Measurements from ENCODE around the gene OTOF. TPM values are rescaled to one million over a fixed set of nuclear protein-coding genes. Genes with fewer than 3 reads are reported as not detected.

Gene OTOF
- total RNA-seq, 1 experiment from 2014 or later = 0.10 TPM

DNA sequence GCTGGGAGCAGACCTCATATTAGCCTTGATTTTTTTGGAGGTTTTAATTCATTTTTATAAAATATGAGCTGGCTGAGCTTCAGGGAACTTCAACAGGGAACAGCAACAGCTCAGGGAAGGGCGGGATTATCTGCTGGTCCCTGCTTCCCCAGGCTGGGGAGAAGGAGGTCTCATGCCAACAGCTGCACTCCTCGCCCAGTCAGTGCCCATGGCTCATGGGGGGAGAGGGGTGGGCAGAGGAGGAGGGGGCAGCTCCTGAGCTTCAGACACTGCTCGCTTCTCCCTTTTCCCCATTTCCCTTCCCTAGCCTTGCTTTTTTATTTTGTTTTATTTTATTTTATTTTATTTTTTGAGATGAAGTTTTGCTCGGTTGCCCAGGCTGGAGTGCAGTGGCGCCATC lies 442 bp upstream of the OTOF start:
- TF ChIP-seq YY1 (IDR thresholded peaks at IDR 0.05; ENCODE audit: extremely low read depth, insufficient replicate concordance, low read depth, low read length) (no peak), ZFX (IDR thresholded peaks at IDR 0.05) (no peak), EZH2 (IDR thresholded peaks at IDR 0.05) (no peak), POLR2A (IDR thresholded peaks at IDR 0.05; ENCODE audit: borderline replicate concordance, extremely low read depth, insufficient read depth, insufficient read length) (no peak), SP1 (IDR thresholded peaks at IDR 0.05; ENCODE audit: low read depth) (no peak), TCF7L2 (IDR thresholded peaks at IDR 0.05; ENCODE audit: borderline replicate concordance, extremely low read depth, insufficient read depth, insufficient read length) (no peak), JUND (IDR thresholded peaks at IDR 0.05) (no peak), RAD21 (IDR thresholded peaks at IDR 0.05; ENCODE audit: low read depth) (no peak), FOSL1 (IDR thresholded peaks at IDR 0.05; ENCODE audit: low read depth) (no peak), ZNF274 (IDR thresholded peaks at IDR 0.05; ENCODE audit: low read depth, low read length) (no peak), SRF (IDR thresholded peaks at IDR 0.05; ENCODE audit: low read depth) (no peak), EGR1 (IDR thresholded peaks at IDR 0.05; ENCODE audit: low read depth) (no peak), CEBPB (IDR thresholded peaks at IDR 0.05; ENCODE audit: low read depth) (no peak), ATF3 (IDR thresholded peaks at IDR 0.05) (no peak), EZH2phosphoT487 (IDR thresholded peaks at IDR 0.05; ENCODE audit: borderline replicate concordance) (no peak), SIN3A (IDR thresholded peaks at IDR 0.05; ENCODE audit: low read depth) (no peak)
- no peak overlapping the region for H2AFZ ChIP-seq (ENCODE audit: low read depth, low read length, poor library complexity, severe bottlenecking)
- no TSS peak for BruUV-seq (replicated peaks)
- CTCF ChIA-PET = interaction anchor here (1.3 kb wide), 1 partner anchor 11 kb away, joined by 3 read pairs; no protein-coding TSS in a partner anchor
- H3K9me3 ChIP-seq (ENCODE audit: control insufficient read depth in 1 of 2, insufficient read depth in 1 of 2, low read depth in 1 of 2, low read length in 2 of 2) = no peaks in the 10 kb centered on the region
- POLR2A ChIA-PET = no interaction called here
- no peak overlapping the region for H3K4me2 ChIP-seq (ENCODE audit: low read length)
- ATAC-seq (no peak), DNase-seq (ENCODE audit: low read depth, low spot score) (no peak)
- H3K27ac ChIP-seq (ENCODE audit: low read depth, low read length) = no peak overlapping the region
- no peaks in the 10 kb centered on the region for H3K79me2 ChIP-seq (ENCODE audit: insufficient read depth, low read length)
- H3K36me3 ChIP-seq (ENCODE audit: control insufficient read depth in 1 of 2, insufficient read depth in 2 of 2, low read length in 2 of 2) = no peaks in the 10 kb centered on the region
- H3K4me1 ChIP-seq (ENCODE audit: control insufficient read depth in 1 of 2, insufficient read depth in 2 of 2, low read length in 2 of 2) = no peaks in the 10 kb centered on the region
- no peaks in the 10 kb centered on the region for H3K9me2 ChIP-seq (ENCODE audit: insufficient read depth)
- intact Hi-C loops (cut with micrococcal nuclease) = no loop called here
- no peaks in the 10 kb centered on the region for H3K27me3 ChIP-seq (ENCODE audit: insufficient read depth, low read length)
- RAD21 ChIA-PET (ENCODE audit: low non-redundant PET in 1 of 2, low total read pairs in 2 of 2, uncharacterized antibody in 2 of 2, unreplicated experiment in 2 of 2) = no interaction called here
- no peak overlapping the region for H3K4me3 ChIP-seq (replicated peaks in 1 of 2; ENCODE audit: low read depth in 1 of 2, low read length in 2 of 2)
- H3K9ac ChIP-seq (ENCODE audit: low read length) = no peak overlapping the region
- no peaks in the 10 kb centered on the region for H4K20me1 ChIP-seq (ENCODE audit: insufficient read depth)

Measured in HCT116 (cell line).